ENCODE measurements around the gene ZNRF2.

The ZNRF2 gene

DNA sequence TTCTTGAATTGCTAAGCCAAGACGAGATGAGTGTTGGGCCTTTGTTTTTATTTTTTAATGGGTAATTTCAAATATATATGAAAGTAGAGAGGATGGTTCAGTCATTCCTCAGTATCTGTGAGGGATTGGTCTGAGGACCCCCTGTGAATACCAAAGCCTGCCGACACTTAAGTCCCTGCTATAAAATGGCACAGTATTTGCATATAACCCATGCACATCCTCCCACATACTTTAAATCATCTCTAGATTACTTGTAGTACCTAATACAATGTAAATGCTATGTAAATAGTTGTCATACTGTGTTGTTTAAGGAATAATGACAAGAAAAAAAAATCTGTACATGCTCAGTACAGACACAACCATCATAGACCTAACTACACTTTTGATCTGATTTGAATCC is 120.8 kb downstream of the ZNRF2 start:
- TF ChIP-seq, protein P1, sequence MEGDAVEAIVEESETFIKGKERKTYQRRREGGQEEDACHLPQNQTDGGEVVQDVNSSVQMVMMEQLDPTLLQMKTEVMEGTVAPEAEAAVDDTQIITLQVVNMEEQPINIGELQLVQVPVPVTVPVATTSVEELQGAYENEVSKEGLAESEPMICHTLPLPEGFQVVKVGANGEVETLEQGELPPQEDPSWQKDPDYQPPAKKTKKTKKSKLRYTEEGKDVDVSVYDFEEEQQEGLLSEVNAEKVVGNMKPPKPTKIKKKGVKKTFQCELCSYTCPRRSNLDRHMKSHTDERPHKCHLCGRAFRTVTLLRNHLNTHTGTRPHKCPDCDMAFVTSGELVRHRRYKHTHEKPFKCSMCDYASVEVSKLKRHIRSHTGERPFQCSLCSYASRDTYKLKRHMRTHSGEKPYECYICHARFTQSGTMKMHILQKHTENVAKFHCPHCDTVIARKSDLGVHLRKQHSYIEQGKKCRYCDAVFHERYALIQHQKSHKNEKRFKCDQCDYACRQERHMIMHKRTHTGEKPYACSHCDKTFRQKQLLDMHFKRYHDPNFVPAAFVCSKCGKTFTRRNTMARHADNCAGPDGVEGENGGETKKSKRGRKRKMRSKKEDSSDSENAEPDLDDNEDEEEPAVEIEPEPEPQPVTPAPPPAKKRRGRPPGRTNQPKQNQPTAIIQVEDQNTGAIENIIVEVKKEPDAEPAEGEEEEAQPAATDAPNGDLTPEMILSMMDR (IDR thresholded peaks at IDR 0.05; ENCODE audit: low read depth, low read length), result no peak
- H3K4me3 ChIP-seq (ENCODE audit: low read depth, low read length), result no peak overlapping the region

DNA sequence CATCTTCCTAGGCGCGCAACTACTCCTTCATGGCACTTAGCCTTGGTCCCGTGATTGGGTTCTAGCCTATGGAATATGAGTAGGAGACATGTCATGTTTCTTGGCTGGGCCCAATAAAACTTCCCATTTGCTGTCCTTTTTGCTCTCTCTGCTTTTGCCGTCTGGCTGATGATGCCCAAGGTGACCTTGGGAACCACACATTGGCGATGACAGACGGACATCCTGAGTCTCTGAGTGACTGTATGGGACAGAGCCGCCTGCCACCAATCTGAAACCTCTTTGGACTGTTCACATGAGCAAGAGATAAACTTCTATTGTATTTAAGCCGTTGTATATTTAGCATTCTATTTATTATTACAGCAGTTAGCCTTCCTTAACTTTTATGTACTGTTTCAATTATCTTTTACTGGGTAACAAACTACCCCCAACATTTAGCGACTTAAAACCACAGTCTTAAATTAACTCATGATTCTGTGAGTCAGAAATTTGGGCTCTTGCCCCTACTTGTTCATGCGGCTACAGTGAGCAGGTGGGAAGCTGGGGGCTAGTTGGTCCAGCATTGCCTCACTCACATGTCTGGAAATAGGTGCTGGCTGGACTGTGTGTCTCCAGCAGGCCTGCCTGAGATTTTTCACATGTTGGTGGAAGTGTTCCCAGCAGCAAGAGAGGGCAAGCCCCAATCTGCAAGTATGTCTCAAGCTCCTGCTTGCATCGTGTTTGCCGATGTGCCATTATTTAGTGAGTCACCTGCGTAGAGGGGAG is 122.4 kb downstream of the ZNRF2 start:
- TF ChIP-seq, protein P1 (IDR thresholded peaks at IDR 0.05; ENCODE audit: low read depth, low read length), result no peak
- no peak overlapping the region for H3K4me3 ChIP-seq (ENCODE audit: low read depth, low read length)

DNA sequence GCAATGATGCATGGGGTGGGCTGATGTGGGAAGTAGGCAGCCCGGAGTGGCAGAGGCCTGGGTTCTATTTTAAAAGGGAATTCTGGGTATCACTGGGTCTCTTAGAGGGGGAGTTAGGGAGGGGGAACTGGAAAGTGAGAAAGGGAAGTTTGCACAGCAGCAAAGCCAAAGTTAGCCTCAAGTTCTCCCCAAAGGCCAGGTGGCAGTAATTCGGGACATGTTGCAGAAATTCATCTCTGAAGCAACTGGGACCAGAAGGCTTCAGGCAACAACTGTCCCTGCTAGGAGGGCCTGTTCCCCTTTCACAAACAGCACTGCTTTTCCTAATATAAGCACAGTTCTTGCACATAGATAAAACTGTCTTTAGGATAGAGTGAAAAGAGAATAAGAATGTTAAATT is 126.8 kb downstream of the ZNRF2 start:
- no peak overlapping the region for H3K4me3 ChIP-seq (ENCODE audit: low read depth, low read length)
- TF ChIP-seq, protein P1 (IDR thresholded peaks at IDR 0.05; ENCODE audit: low read depth, low read length), result no peak

DNA sequence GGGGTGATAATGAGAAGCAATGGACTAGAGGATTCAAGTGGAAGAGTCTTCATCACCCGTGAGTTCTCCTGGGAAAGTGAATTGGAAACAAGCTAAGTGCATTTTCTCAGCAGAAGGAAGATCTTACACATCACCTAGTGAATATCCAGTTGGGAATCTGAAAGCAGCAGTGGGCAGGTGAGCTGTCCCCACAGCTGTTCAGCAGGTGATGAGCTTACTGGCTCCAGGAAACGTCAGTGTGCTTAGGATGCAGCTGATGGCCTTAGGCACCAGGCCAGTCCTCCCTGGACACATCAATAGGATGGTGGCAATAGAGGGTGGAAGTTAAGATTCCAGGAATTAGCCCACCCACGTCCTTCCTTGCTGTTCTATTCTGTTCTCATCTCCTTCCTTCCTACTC is 127.5 kb downstream of the ZNRF2 start:
- TF ChIP-seq, protein P1 (IDR thresholded peaks at IDR 0.05; ENCODE audit: low read depth, low read length), result no peak
- no peak overlapping the region for H3K4me3 ChIP-seq (ENCODE audit: low read depth, low read length)

DNA sequence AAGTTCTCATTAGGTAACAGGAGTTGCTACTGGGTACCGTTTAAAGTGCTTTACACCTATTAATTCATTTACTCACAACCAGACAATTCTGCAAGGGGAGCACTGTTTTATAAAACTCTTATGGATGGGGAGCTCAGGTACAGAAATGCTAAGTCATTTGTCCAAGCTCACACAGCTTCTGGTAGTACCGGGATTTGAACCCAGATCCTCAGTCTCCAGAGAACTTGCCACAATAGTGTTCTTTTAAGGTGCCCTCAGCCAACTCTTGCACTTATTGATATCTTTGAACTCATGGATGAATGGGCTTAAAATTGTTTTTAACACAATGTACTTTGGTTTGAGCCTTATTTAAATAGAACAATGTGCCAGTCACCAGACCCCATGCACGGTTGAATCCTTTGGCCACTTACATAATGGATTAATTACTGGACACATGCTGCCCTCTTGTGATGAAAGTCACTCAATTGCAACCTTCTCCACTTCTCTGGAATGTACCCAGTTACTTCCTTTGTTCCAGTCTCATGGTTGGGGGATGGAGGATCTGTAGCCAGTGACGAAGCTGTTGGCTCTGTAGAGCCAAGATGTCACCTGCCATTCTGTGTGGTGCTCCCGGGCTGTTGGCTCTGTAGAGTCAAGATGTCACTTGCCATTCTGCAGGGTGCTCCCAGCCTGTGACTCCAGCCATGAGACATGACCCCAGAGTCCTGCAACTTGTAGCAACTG is 128.5 kb downstream of the ZNRF2 start:
- H3K4me3 ChIP-seq (ENCODE audit: low read depth, low read length), result no peak overlapping the region
- TF ChIP-seq, protein P1 (IDR thresholded peaks at IDR 0.05; ENCODE audit: low read depth, low read length), result peak; percentile 49; the same call in 1 of the 2 replicates

DNA sequence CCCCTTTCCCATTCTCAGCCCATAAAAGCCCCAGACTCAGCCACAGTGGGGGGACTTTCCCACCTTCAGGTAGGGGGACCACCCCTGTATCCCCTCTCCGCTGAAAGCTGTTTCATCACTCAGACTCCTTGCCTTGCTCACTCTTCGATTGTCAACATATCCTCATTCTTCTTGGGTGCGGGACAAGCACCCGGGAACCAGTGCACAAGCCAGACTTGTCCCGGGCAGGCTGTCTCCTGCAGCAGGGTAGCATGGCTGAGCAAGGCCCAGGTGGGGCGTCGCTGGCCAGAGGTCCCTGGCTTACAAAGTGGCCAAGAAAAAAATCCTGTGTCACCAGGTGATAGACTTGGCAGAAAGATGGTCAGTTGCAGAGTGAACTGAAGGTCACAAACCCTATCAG is 129.5 kb downstream of the ZNRF2 start:
- no peak overlapping the region for H3K4me3 ChIP-seq (ENCODE audit: low read depth, low read length)
- TF ChIP-seq, protein P1 (IDR thresholded peaks at IDR 0.05; ENCODE audit: low read depth, low read length), result no peak

Measured in WI38 (cell line).